GM23338 (cell line): ENCODE measurements around the gene TNNI2. TPM values are rescaled to one million over a fixed set of nuclear protein-coding genes. Genes with fewer than 3 reads are reported as not detected.

Source experiments
- ATAC-seq: fragments of 200-7000 bp; cut with Tn5 transposase; 3 replicates; pipeline ENCODE4 v1.9.1; 2020
- DNase-seq: peaks from one replicate; pipeline ENCODE4 v3.0.0-alpha.2; 2015; ENCODE audit warnings: low spot score
- H2AFZ ChIP-seq: fragments of 200-600 bp; sonication (generic); 2 replicates; pipeline ENCODE4 v1.8.0; 2016; ENCODE audit warnings: antibody characterized with exemption, mild to moderate bottlenecking, moderate library complexity
- H3F3A ChIP-seq: fragments of 200-600 bp; sonication (generic); replicated peaks from 2 replicates; pipeline ENCODE4 v1.8.0; 2017; ENCODE audit warnings: antibody characterized with exemption, mixed run types, low read depth
- H3K27ac ChIP-seq: fragments of 200-600 bp; sonication (generic); 2 replicates; pipeline ENCODE4 v1.6.1; 2016; ENCODE audit warnings: low read depth
- H3K27me3 ChIP-seq: fragments of 200-600 bp; sonication (generic); 2 replicates; pipeline ENCODE4 v1.8.0; 2016; ENCODE audit warnings: mild to moderate bottlenecking, mixed run types, moderate library complexity; ENCODE audit not compliant: insufficient read depth
- H3K36me3 ChIP-seq: fragments of 200-600 bp; sonication (generic); 2 replicates; pipeline ENCODE4 v1.8.0; 2016; ENCODE audit warnings: mild to moderate bottlenecking; ENCODE audit not compliant: insufficient read depth
- H3K4me1 ChIP-seq: fragments of 200-600 bp; sonication (generic); 2 replicates; pipeline ENCODE4 v1.8.0; 2016; ENCODE audit warnings: mild to moderate bottlenecking, moderate library complexity; ENCODE audit not compliant: insufficient read depth
- H3K4me2 ChIP-seq: fragments of 200-600 bp; sonication (generic); 2 replicates; pipeline ENCODE4 v1.7.1; 2017; ENCODE audit warnings: mixed run types
- H3K4me3 ChIP-seq: fragments of 200-600 bp; sonication (generic); 2 replicates; pipeline ENCODE4 v1.6.1; 2016; ENCODE audit warnings: mixed run types
- H3K79me2 ChIP-seq: fragments of 200-600 bp; sonication (generic); replicated peaks from 2 replicates; pipeline ENCODE4 v1.8.0; 2017; ENCODE audit warnings: mild to moderate bottlenecking; ENCODE audit not compliant: insufficient read depth
- H3K9me2 ChIP-seq: fragments of 200-600 bp; sonication (generic); 2 replicates; pipeline ENCODE4 v1.8.0; 2017; ENCODE audit not compliant: insufficient read depth
- H4K20me1 ChIP-seq: fragments of 200-600 bp; sonication (generic); replicated peaks from 2 replicates; pipeline ENCODE4 v1.8.0; 2017; ENCODE audit warnings: mild to moderate bottlenecking; ENCODE audit not compliant: insufficient read depth
- H3K27ac Mint-ChIP-seq: 2 replicates; pipeline ENCODE4 v1.8.0; 2020; ENCODE audit warnings: inconsistent platforms, mild to moderate bottlenecking, moderate library complexity, mixed read lengths
- H3K27me3 Mint-ChIP-seq: 3 replicates; pipeline ENCODE4 v1.8.0; 2022; ENCODE audit warnings: low read depth, mild to moderate bottlenecking, moderate library complexity, mixed read lengths, inconsistent platforms; ENCODE audit not compliant: insufficient read depth, poor library complexity
- H3K36me3 Mint-ChIP-seq: 3 replicates; pipeline ENCODE4 v1.8.0; 2021; ENCODE audit warnings: low read depth, mild to moderate bottlenecking, inconsistent platforms, moderate library complexity, mixed read lengths
- H3K4me1 Mint-ChIP-seq: 3 replicates; pipeline ENCODE4 v1.8.0; 2020; ENCODE audit warnings: mild to moderate bottlenecking, inconsistent platforms, mixed read lengths
- H3K4me3 Mint-ChIP-seq: 3 replicates; pipeline ENCODE4 v1.8.0; 2021; ENCODE audit warnings: moderate library complexity, mild to moderate bottlenecking, inconsistent platforms, mixed read lengths
- H3K9me3 Mint-ChIP-seq: 3 replicates; pipeline ENCODE4 v1.8.0; 2020; ENCODE audit warnings: moderate library complexity, mild to moderate bottlenecking, inconsistent platforms, mixed read lengths
- CREB1 ChIP-seq: fragments of 250-450 bp; sonication (Bioruptor Pico); IDR thresholded peaks from 2 replicates; pipeline ENCODE4 v1.5.0; 2020; ENCODE audit warnings: low read depth, mild to moderate bottlenecking, moderate library complexity
- CTCF ChIP-seq, 2 experiments: fragments of 200-600 bp in 1 of 2; sonication (generic) in 1 of 2; conservative IDR thresholded peaks; 2 replicates each; pipeline versions ENCODE4 v1.5.1 to v1.6.1; 2016 to 2017; ENCODE audit warnings: antibody characterized with exemption in 2 of 2, low read depth in 2 of 2, mild to moderate bottlenecking in 2 of 2, moderate library complexity in 1 of 2
- POLR2AphosphoS5 ChIP-seq: IDR thresholded peaks from 2 replicates; pipeline ENCODE4 v1.6.1; 2016; ENCODE audit warnings: antibody characterized with exemption, low read depth
- REST ChIP-seq: IDR thresholded peaks from one replicate; pipeline ENCODE4 v1.6.1; 2018; ENCODE audit warnings: antibody characterized with exemption; ENCODE audit not compliant: unreplicated experiment
- ZNF114 ChIP-seq: fragments of 250-450 bp; sonication (Bioruptor Pico); IDR thresholded peaks from 2 replicates; pipeline ENCODE4 v1.5.0; 2020; ENCODE audit warnings: mild to moderate bottlenecking, moderate library complexity
- polyA plus RNA-seq: library from polyadenylated mRNA; unstranded; fragments of >200 nt; fragmentation: Nextera tagmentation; extraction: Ambion mirVana; gene quantifications from 2 replicates; pipeline ENCODE4 v1.2.1, GENCODE V29; 2016
- total RNA-seq: library from RNA; depleted of rRNA; stranded (reverse); fragments of >200 nt; shearing (Covaris generic); gene quantifications from 2 replicates; pipeline ENCODE4 v1.2.3, GENCODE V29; 2014

TNNI2 gene
- total and polyA plus RNA-seq, 2 experiments from 2014 or later = not detected

DNA sequence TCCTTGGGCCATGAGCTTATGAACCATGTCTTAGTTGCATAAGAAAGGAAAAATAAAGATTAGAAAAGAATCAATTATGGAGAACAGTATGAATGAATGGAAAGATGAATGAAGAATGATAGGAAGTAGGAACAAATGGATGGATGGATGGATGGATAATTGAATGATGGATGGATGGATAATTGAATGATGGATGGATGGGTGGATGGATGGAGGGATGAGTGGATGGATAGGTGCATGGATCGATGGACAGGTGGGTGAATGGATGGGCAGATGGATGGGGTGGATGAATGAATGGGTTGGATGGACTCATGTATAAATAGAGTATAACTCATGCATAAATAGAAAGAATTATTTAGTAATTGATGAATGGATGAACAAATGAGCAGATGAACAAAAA lies 21.3 kb downstream of the TNNI2 start (continued):
- no peak for TF ChIP-seq REST
- TF ChIP-seq ZNF114 (CRISPR knock-in tag) = no peak
- TF ChIP-seq CREB1 (CRISPR knock-in tag) = no peak
- TF ChIP-seq POLR2AphosphoS5 = no peak
- no peak for TF ChIP-seq CTCF (conservative IDR thresholded peaks at IDR 0.05; ENCODE audit: low read depth in 2 of 2)

DNA sequence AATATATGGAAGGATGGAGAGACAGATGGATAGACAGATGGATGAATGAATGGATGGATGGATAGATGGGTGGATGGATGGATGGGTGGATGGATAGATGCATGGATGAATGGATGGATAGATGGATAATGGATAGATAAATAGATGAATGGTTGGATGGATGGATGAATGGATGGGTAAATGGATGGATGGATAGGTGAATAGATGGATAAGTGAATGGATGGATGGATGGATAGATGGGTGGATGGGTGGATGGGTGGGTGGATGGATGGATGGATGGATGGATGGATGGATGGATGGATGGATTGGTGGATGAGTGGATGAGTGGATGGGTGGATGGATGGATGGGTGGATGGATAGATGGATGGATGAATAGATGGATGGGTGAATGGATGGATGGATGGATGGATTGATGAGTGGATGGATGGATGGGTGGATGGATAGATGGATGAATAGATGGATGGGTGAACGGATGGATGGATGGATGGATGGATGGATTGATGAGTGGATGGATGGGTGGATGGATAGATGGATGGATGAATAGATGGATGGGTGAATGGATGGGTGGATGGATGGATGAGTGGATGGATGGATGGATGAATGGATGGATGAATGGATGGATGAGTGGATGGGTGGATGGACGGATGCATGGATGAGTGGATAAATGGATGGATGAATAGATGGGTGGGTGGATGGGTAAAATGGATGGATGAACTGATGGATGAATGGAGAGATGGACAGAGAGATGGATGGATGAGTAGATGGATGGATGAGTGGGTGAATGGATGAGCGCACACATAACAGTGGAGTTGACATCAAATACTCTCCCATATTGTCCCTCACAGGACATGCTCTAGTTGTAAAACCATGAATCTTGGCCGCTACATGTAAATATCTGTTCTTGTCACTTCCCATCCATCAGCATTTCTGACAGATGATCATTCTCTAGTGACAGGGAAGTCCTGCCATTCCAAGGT lies 22.9 kb downstream of the TNNI2 start:
- Histone ChIP-seq H3K9me2 (no peaks in the 10 kb centered on the region), H3K4me3 (no peak overlapping the region), H3K27me3 (no peaks in the 10 kb centered on the region), H3F3A (no peaks in the 10 kb centered on the region), H3K36me3 (no peaks in the 10 kb centered on the region), H4K20me1 (no peaks in the 10 kb centered on the region), H3K4me2 (no peak overlapping the region), H3K4me1 (no peaks in the 10 kb centered on the region), H3K27ac (no peak overlapping the region), H3K79me2 (no peaks in the 10 kb centered on the region), H2AFZ (no peak overlapping the region)
- no peak overlapping the region for H3K4me3 Mint-ChIP-seq
- no peak overlapping the region for H3K27ac Mint-ChIP-seq
- peaks cover 3% of the 10 kb centered on the region for H3K27me3 Mint-ChIP-seq
- DNase-seq (no peak), ATAC-seq (no peak)
- H3K36me3 Mint-ChIP-seq = no peaks in the 10 kb centered on the region
- H3K4me1 Mint-ChIP-seq = no peaks in the 10 kb centered on the region
- TF ChIP-seq REST = no peak
- H3K9me3 Mint-ChIP-seq = no peaks in the 10 kb centered on the region
